B cell (primary cell): ENCODE data around the gene KIRREL3. TPM values are rescaled to one million over a fixed set of nuclear protein-coding genes. Genes with fewer than 3 reads are reported as not detected.

Experiments used
- ATAC-seq: fragments of 200-7000 bp; cut with Tn5 transposase; one replicate; pipeline ENCODE4 v1.10.0; 2021; ENCODE audit warnings: low read depth, mild to moderate bottlenecking, moderate number of reproducible peaks, moderate library complexity
- CTCF ChIA-PET: fragments of 350-600 bp; sonication (Branson Sonifier 250); formaldehyde crosslinking; loops from one replicate; lab custom pipeline; 2021; ENCODE audit warnings: antibody characterized with exemption, inconsistent platforms; lab: Charles Lee
- POLR2A ChIA-PET: fragments of 350-600 bp; sonication (Branson Sonifier 250); formaldehyde crosslinking; loops from one replicate; lab custom pipeline; 2021; ENCODE audit warnings: antibody characterized with exemption; lab: Charles Lee
- DNase-seq: peaks from one replicate; pipeline ENCODE4 v3.0.0; 2013
- H2AFZ ChIP-seq: 2 replicates; pipeline ENCODE4 v1.6.1; 2012; ENCODE audit warnings: mild to moderate bottlenecking, low read depth, low read length; ENCODE audit not compliant: insufficient read depth, poor library complexity, severe bottlenecking
- H3K27ac ChIP-seq, 2 donors: 1 replicate in 1 of 2; 2 replicates in 1 of 2; pipeline ENCODE4 v1.5.1; 2012 to 2013; ENCODE audit warnings: low read length in 2 of 2, mild to moderate bottlenecking in 2 of 2, moderate library complexity in 1 of 2
- H3K27me3 ChIP-seq, 4 experiments: fragments of 200-600 bp in 1 of 4; sonication (generic) in 1 of 4; replicated peaks in 1 of 4; 1 replicate in 2 of 4; 2 replicates in 2 of 4; pipeline versions ENCODE4 v1.6.1 to v1.7.0; 2013 to 2016; ENCODE audit warnings: low read length in 3 of 4, mild to moderate bottlenecking in 2 of 4, mixed read lengths in 1 of 4, moderate library complexity in 1 of 4; ENCODE audit not compliant: insufficient read depth in 4 of 4, control insufficient read depth in 3 of 4; ENCODE audit errors: control extremely low read depth in 1 of 4
- H3K36me3 ChIP-seq, 2 experiments: replicated peaks in 1 of 2; 1 replicate in 1 of 2; 2 replicates in 1 of 2; pipeline versions ENCODE4 v1.6.1 to v1.7.1; 2013; ENCODE audit warnings: low read length in 1 of 2; ENCODE audit not compliant: insufficient read depth in 2 of 2, control insufficient read depth in 1 of 2; ENCODE audit errors: control extremely low read depth in 1 of 2, extremely low read depth in 1 of 2
- H3K4me1 ChIP-seq, 2 donors: fragments of 200-600 bp in 1 of 2; sonication (generic) in 1 of 2; 1 replicate in 1 of 2; 2 replicates in 1 of 2; pipeline versions ENCODE4 v1.5.1 to v1.6.1; 2013 to 2017; ENCODE audit warnings: low read length in 2 of 2; ENCODE audit not compliant: control insufficient read depth in 2 of 2, insufficient read depth in 2 of 2
- H3K4me2 ChIP-seq: replicated peaks from 2 replicates; pipeline ENCODE3; 2012; ENCODE audit warnings: mild to moderate bottlenecking, low read depth, low read length; ENCODE audit not compliant: poor library complexity, severe bottlenecking
- H3K4me3 ChIP-seq, 5 experiments: fragments of 200-600 bp in 1 of 5; sonication (generic) in 1 of 5; 1 replicate in 3 of 5; 2 replicates in 2 of 5; pipeline versions ENCODE4 v1.5.1 to v1.7.0; 2011 to 2016; ENCODE audit warnings: low read length in 4 of 5, mild to moderate bottlenecking in 4 of 5, low read depth in 2 of 5, control low read depth in 1 of 5, moderate library complexity in 1 of 5; ENCODE audit not compliant: insufficient read depth in 1 of 5; ENCODE audit errors: control extremely low read depth in 1 of 5, extremely low read depth in 1 of 5
- H3K79me2 ChIP-seq: fragments of 200-600 bp; sonication (generic); one replicate; pipeline ENCODE4 v1.6.0; 2016; ENCODE audit warnings: low read length; ENCODE audit not compliant: control insufficient read depth, insufficient read depth
- H3K9ac ChIP-seq: fragments of 200-600 bp; sonication (generic); 2 replicates; pipeline ENCODE4 v1.6.1; 2017; ENCODE audit warnings: mild to moderate bottlenecking, low read length, moderate library complexity
- H3K9me3 ChIP-seq, 3 donors: one replicate each; pipeline versions ENCODE4 v1.6.1 to v1.7.1; 2013; ENCODE audit warnings: low read length in 2 of 3; ENCODE audit not compliant: control insufficient read depth in 2 of 3, insufficient read depth in 1 of 3; ENCODE audit errors: control extremely low read depth in 1 of 3
- H4K20me1 ChIP-seq: 2 replicates; pipeline ENCODE4 v1.6.0; 2012; ENCODE audit warnings: mild to moderate bottlenecking, low read length; ENCODE audit not compliant: insufficient read depth, control insufficient read depth, poor library complexity, severe bottlenecking
- H3K27ac Mint-ChIP-seq: one replicate; pipeline ENCODE4 v1.8.0; 2021; ENCODE audit warnings: mixed read lengths
- H3K27me3 Mint-ChIP-seq: one replicate; pipeline ENCODE4 v1.8.0; 2021; ENCODE audit warnings: mixed read lengths
- H3K4me1 Mint-ChIP-seq: one replicate; pipeline ENCODE4 v1.8.0; 2021; ENCODE audit warnings: mixed read lengths
- H3K4me3 Mint-ChIP-seq: one replicate; pipeline ENCODE4 v1.8.0; 2021; ENCODE audit warnings: mixed read lengths
- H3K9me3 Mint-ChIP-seq: one replicate; pipeline ENCODE4 v1.8.0; 2022; ENCODE audit warnings: mixed read lengths; ENCODE audit not compliant: insufficient read depth
- CTCF ChIP-seq: fragments of 200-600 bp; IDR thresholded peaks from one replicate; pipeline ENCODE4 v1.8.0; 2022; ENCODE audit warnings: antibody characterized with exemption, mild to moderate bottlenecking
- EZH2 ChIP-seq: IDR thresholded peaks from 2 replicates; pipeline ENCODE4 v1.6.1; 2012; ENCODE audit warnings: borderline replicate concordance, low read depth, mild to moderate bottlenecking, moderate library complexity, low read length; ENCODE audit not compliant: insufficient read depth, poor library complexity, severe bottlenecking
- WGBS: methylation state at CpG from one replicate; pipeline ENCODE4 v1.1.5; 2013; ENCODE audit warnings: missing lambda C conversion rate; ENCODE audit not compliant: insufficient coverage; 5-methylcytosine and 5-hydroxymethylcytosine counted together
- intact Hi-C: fragments of 100-400 bp; cut with micrococcal nuclease; formaldehyde crosslinking; loops from one replicate; pipeline ENCODE4 v1.10.0; 2022
- polyA plus RNA-seq: library from polyadenylated mRNA; depleted of rRNA; stranded (reverse); fragments of >200 nt; gene quantifications from 2 replicates; pipeline ENCODE4 v1.2.3, GENCODE V29; 2012
- total RNA-seq, 2 donors: library from RNA; stranded (reverse); fragments of 120-200 nt in 1 of 2; gene quantifications; 1 replicate in 1 of 2; 2 replicates in 1 of 2; pipeline versions ENCODE4 v1.2.3 to v1.2.4, GENCODE V29; 2013 to 2022

The KIRREL3 gene
- total and polyA plus RNA-seq, 2 donors (not counting 1 experiment from before 2014, with no cell fraction given) = not detected

- no peak overlapping the region for H3K4me3 ChIP-seq
- H3K4me2 ChIP-seq = no peak overlapping the region
- ATAC-seq = no peak
- Mint-ChIP-seq H3K27ac (no peak overlapping the region), H3K4me3 (no peak overlapping the region), H3K4me1 (peaks cover 5% of the 10 kb centered on the region), H3K27me3 (no peaks in the 10 kb centered on the region), H3K9me3 (no peaks in the 10 kb centered on the region)
- no peak overlapping the region for H3K9ac ChIP-seq
- no peaks in the 10 kb centered on the region for H4K20me1 ChIP-seq
- 96% methylated on average over 23 of the region's 23 CpGs for WGBS
- no peak overlapping the region for H2AFZ ChIP-seq
- no peaks in the 10 kb centered on the region for H3K9me3 ChIP-seq
- H3K27ac ChIP-seq = no peak overlapping the region
- H3K27me3 ChIP-seq = no peaks in the 10 kb centered on the region
- H3K79me2 ChIP-seq = no peaks in the 10 kb centered on the region
- TF ChIP-seq CTCF = no peak
- DNase-seq = no peak
- POLR2A ChIA-PET = no interaction called here
- peaks cover 0 to 5% of the 10 kb centered on the region in 2 donors for H3K4me1 ChIP-seq
- CTCF ChIA-PET = interaction anchor here (1.1 kb wide), 1 partner anchor 49 kb away, joined by 3 read pairs; no protein-coding TSS in a partner anchor
- intact Hi-C loops = no loop called here
- H3K36me3 ChIP-seq = no peaks in the 10 kb centered on the region
Measured at GRCh38 chr11:126431401-126432064, 569.0 kb downstream of the KIRREL3 start.

GRCh38 chr11:126430581-126431335, 569.8 kb downstream of the KIRREL3 start:
- peaks cover 0 to 5% of the 10 kb centered on the region in 2 donors for H3K4me1 ChIP-seq
- Mint-ChIP-seq H3K4me1 (peaks cover 6% of the 10 kb centered on the region), H3K9me3 (no peaks in the 10 kb centered on the region), H3K27ac (no peak overlapping the region), H3K27me3 (no peaks in the 10 kb centered on the region), H3K4me3 (no peak overlapping the region)
- H3K4me2 ChIP-seq = no peak overlapping the region
- H3K27ac ChIP-seq = no peak overlapping the region
- no peaks in the 10 kb centered on the region for H3K79me2 ChIP-seq
- no peak overlapping the region for H2AFZ ChIP-seq
- H3K4me3 ChIP-seq = no peak overlapping the region
- DNase-seq (no peak), ATAC-seq (no peak)
- POLR2A ChIA-PET = no interaction called here
- H3K9me3 ChIP-seq = peaks cover 0 to 5% (median 0%) of the 10 kb centered on the region in 3 donors
- no peak for TF ChIP-seq CTCF
- TF ChIP-seq EZH2 = no peak
- H4K20me1 ChIP-seq = no peaks in the 10 kb centered on the region
- CTCF ChIA-PET = interaction anchor here (1.1 kb wide), 1 partner anchor 50 kb away, joined by 3 read pairs; no protein-coding TSS in a partner anchor
- H3K36me3 ChIP-seq = no peaks in the 10 kb centered on the region
- no peak overlapping the region for H3K9ac ChIP-seq
- 96% methylated on average over 9 of the region's 10 CpGs for WGBS
- H3K27me3 ChIP-seq = no peaks in the 10 kb centered on the region
- intact Hi-C loops = no loop called here
